Ascending aorta (tissue), 2 donors: ENCODE data around the gene DHX34. TPM values are rescaled to one million over a fixed set of nuclear protein-coding genes. Genes with fewer than 3 reads are reported as not detected.
"Not testable (repeated sequence)": the region's sequence is repeated elsewhere in the genome, so short reads cannot be mapped to it uniquely, and the experiment has no call there.

Experiments
- DNase-seq, 2 donors: peaks; one replicate each; pipeline ENCODE4 v3.0.0-alpha.2; 2019; ENCODE audit warnings: low spot score in 2 of 2
- H3K27ac ChIP-seq, 2 donors: fragments of 200-600 bp; sonication (generic); one replicate each; pipeline ENCODE4 v1.5.1; 2016 to 2017; ENCODE audit warnings: mild to moderate bottlenecking in 1 of 2
- H3K27me3 ChIP-seq: fragments of 200-600 bp; sonication (generic); one replicate; pipeline ENCODE4 v1.5.1; 2017
- H3K36me3 ChIP-seq, 2 donors: fragments of 200-600 bp; sonication (generic); one replicate each; pipeline ENCODE4 v1.5.1; 2016
- H3K4me1 ChIP-seq, 2 donors: fragments of 200-600 bp; sonication (generic); one replicate each; pipeline ENCODE4 v1.5.1; 2016 to 2017; ENCODE audit warnings: mild to moderate bottlenecking in 1 of 2
- H3K4me3 ChIP-seq, 2 donors: fragments of 200-600 bp; sonication (generic); one replicate each; pipeline ENCODE4 v1.5.1; 2016 to 2017; ENCODE audit warnings: mild to moderate bottlenecking in 1 of 2
- H3K9me3 ChIP-seq, 2 donors: fragments of 200-600 bp; sonication (generic); one replicate each; pipeline ENCODE4 v1.5.1; 2016
- intact Hi-C: fragments of 100-400 bp; cut with DNase I; formaldehyde crosslinking; loops from one replicate; pipeline ENCODE4 v1.15.1; 2023
- total RNA-seq: library from RNA; depleted of rRNA; stranded (reverse); fragments of >200 nt; gene quantifications from one replicate; pipeline ENCODE4 v1.1.0, GENCODE V29; 2016
- TF ChIP-seq, protein P1 (sequence below), 3 experiments: fragments of 200-600 bp in 2 of 3; fragments of 450-650 bp in 1 of 3; sonication (generic) in 2 of 3; IDR thresholded peaks; one replicate each; pipeline ENCODE4 v1.5.1; 2016 to 2019; ENCODE audit warnings: antibody characterized with exemption in 3 of 3, mild to moderate bottlenecking in 1 of 3, moderate library complexity in 1 of 3

Gene DHX34
- total RNA-seq, 1 donor from 2014 or later = 8.0 TPM

DNA sequence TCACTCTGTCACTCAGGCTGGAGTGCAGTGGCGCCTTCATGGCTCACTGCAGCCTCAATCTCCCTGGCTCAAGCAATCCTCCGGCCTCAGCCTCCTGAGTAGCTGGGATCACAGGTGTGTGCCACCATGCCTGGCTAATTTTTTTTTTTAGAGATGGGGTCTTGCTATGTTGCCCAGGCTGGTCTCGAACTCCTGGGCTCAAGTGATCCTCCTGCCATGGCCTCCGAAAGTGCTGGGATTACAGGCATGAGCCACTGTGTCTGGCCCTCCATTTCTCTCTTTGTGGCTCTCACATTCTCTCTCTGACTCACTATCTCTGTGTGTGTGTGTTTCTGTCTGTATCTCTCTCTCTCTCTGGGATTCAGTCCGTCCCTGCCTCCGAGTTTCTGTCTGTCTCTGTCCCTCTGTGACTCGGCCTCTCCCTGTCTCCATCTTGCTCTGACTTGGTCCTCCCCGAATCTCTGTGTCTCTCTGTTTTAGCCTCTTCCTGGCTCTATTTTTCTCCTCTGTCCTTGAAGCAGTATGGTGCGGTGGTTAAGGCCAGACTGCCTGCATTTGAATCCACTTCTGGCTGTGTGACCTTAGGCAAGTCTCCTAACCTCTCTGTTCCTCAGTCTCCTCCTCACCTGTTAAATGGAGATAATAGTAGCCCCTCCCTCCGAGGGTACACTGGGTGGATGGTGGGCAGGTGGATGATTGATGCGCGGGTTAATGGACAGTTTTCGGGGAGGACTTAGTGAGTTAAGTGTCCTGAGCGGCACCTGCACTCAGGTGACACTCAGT, 59.2 kb downstream of the DHX34 start:
- H3K27me3 ChIP-seq = peaks cover 5% of the 10 kb centered on the region
- no peak overlapping the region for H3K4me3 ChIP-seq
- intact Hi-C loops = no loop called here
- H3K36me3 ChIP-seq = no peaks in the 10 kb centered on the region
- no peaks in the 10 kb centered on the region for H3K9me3 ChIP-seq
- TF ChIP-seq, protein P1, sequence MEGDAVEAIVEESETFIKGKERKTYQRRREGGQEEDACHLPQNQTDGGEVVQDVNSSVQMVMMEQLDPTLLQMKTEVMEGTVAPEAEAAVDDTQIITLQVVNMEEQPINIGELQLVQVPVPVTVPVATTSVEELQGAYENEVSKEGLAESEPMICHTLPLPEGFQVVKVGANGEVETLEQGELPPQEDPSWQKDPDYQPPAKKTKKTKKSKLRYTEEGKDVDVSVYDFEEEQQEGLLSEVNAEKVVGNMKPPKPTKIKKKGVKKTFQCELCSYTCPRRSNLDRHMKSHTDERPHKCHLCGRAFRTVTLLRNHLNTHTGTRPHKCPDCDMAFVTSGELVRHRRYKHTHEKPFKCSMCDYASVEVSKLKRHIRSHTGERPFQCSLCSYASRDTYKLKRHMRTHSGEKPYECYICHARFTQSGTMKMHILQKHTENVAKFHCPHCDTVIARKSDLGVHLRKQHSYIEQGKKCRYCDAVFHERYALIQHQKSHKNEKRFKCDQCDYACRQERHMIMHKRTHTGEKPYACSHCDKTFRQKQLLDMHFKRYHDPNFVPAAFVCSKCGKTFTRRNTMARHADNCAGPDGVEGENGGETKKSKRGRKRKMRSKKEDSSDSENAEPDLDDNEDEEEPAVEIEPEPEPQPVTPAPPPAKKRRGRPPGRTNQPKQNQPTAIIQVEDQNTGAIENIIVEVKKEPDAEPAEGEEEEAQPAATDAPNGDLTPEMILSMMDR (IDR thresholded peaks at IDR 0.05) = no peak
- no peak overlapping the region for H3K27ac ChIP-seq
- no peaks in the 10 kb centered on the region for H3K4me1 ChIP-seq
- no peak for DNase-seq

DNA sequence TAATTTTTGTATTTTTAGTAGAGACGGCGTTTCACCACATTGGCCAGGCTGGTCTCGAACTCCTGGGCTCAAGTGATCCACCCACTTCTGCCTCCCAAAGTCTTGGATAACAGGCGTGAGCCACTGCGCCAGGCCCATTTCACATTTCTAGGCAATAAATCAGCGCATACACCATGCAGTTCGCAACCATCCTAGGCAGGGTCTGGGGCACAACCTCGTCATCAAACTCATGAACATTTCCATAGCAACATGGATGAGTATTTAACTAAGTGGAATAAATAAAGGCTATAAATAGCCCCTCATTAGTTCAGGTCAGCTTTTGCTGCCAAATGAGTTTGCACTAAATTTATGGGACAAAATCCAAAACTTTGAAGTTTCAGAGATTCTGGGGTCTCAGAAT, 62.0 kb downstream of the DHX34 start:
- no peaks in the 10 kb centered on the region for H3K36me3 ChIP-seq
- no peak for DNase-seq
- H3K9me3 ChIP-seq = no peaks in the 10 kb centered on the region
- no peak overlapping the region for H3K27ac ChIP-seq
- TF ChIP-seq, protein P1 (IDR thresholded peaks at IDR 0.05) = no peak
- no peaks in the 10 kb centered on the region for H3K4me1 ChIP-seq
- no peak overlapping the region for H3K4me3 ChIP-seq
- intact Hi-C loops = no loop called here
- H3K27me3 ChIP-seq = peaks cover 5% of the 10 kb centered on the region

DNA sequence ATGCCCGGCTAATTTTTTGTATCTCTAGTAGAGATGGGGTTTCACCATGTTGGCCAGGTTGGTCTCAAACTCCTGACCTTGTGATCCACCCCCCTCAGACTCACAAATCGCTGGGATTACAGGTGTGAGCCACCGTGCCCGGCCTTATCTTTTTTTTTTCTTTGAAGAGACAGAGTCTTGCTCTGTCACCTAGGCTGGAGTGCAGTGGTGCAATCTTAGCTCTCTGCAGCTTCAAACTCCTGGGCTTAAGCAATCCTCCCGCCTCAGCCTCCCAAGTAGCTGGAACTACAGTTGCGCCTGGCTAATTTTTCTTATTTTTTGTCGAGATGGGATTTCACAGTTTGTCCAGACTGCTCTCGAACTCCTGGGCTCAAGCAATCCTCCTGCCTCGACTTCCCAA, 62.6 kb downstream of the DHX34 start:
- H3K4me1 ChIP-seq, H3K27ac ChIP-seq, DNase-seq, H3K9me3 ChIP-seq, H3K4me3 ChIP-seq, intact Hi-C loops, H3K27me3 ChIP-seq, H3K36me3 ChIP-seq: not testable (repeated sequence)

DNA sequence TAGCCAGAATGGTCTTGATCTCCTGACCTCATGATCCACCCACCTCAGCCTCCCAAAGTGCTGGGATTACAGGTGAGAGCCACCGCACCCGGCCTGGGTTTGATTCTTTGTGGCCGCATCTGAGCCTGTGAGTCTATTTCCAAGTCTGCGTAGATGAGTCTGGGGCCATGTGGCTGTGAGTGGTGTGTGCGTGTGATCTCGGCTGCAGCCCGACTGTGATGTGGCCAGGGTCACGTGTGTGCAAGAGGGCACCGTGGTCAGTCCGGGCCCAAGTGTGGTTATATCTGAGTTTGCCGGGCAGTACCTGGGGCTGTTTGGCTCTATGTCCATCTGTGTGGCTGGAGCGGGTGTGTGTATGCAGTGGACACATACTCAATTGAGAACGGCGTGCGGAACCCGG, 64.8 kb downstream of the DHX34 start:
- intact Hi-C loops = no loop called here
- H3K27me3 ChIP-seq = no peaks in the 10 kb centered on the region
- peaks cover 2 to 3% of the 10 kb centered on the region in 2 donors for H3K4me1 ChIP-seq
- no peak for DNase-seq
- H3K4me3 ChIP-seq = no peak overlapping the region
- no peaks in the 10 kb centered on the region for H3K9me3 ChIP-seq
- H3K36me3 ChIP-seq = no peaks in the 10 kb centered on the region
- TF ChIP-seq, protein P1 (IDR thresholded peaks at IDR 0.05) = no peak
- no peak overlapping the region for H3K27ac ChIP-seq

DNA sequence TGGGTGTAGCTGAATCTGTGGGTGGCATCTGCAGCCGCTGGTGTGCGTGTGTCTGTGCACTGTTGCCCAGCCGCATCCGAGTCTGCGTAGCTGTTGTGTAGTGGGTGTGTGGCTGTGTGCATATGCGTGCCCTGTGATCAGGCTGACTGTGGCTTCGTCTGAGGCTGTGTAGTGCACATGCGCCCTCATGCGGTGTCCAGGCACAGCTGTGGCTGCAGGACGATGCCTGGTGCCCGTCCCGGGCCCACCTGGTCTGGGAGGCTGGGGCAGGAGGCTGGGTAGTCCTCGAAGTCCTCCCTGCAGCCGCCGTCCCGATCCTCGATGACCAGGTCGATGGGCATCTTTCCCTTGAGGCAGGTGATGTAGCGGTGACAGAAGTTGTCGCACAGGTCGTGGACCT, 65.4 kb downstream of the DHX34 start:
- Histone ChIP-seq H3K27me3 (no peaks in the 10 kb centered on the region), H3K36me3 (no peaks in the 10 kb centered on the region), H3K9me3 (no peaks in the 10 kb centered on the region), H3K27ac (no peak overlapping the region), H3K4me3 (no peak overlapping the region), H3K4me1 (peaks cover 2 to 7% of the 10 kb centered on the region in 2 donors)
- intact Hi-C loops = no loop called here
- no peak for DNase-seq
- TF ChIP-seq, protein P1 (IDR thresholded peaks at IDR 0.05) = no peak

DNA sequence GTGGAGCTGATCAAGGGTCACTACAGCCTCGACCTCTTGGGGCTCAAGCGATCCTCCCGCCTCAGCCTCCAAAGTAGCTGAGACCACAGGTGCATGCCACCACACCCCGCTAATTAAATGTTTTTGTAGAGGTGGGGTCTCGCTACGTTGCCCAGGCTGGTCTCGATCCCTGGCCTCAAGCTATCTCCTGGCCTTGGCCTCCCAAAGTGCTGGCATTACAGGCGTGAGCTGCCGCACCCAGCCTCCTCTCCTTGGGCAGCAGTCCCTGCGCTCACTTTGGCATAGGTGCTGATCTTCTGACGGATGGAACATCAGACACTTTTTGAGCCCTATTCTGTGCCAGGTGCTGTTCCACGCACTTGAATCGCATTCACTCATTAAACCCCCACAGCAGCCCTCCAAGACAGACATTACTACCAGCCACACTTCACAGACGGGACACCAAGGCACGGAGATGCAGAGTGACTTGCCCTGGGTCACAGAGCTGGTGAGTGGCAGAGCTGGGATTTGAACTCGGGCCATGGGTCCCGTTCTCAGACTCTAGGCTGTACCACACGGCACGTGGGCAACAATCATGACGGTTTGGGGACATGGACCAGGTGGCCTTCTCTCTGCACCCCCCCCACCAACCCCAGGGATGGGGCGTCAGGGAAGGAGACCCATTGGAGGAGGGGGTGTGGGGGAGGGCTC, 67.0 kb downstream of the DHX34 start:
- no peak overlapping the region for H3K4me3 ChIP-seq
- peaks cover 6% of the 10 kb centered on the region for H3K27me3 ChIP-seq
- H3K36me3 ChIP-seq = no peaks in the 10 kb centered on the region
- H3K27ac ChIP-seq = no peak overlapping the region
- no peak for DNase-seq
- peaks cover 2 to 7% of the 10 kb centered on the region in 2 donors for H3K4me1 ChIP-seq
- no peaks in the 10 kb centered on the region for H3K9me3 ChIP-seq
- TF ChIP-seq, protein P1 (IDR thresholded peaks at IDR 0.05) = no peak
- intact Hi-C loops = no loop called here
